Activated naive CD4-positive, alpha-beta T cell (primary cell): Measurements from ENCODE around the gene ABCC3.
A peak's percentile ranks its signal among the peaks of the same experiment; 100 is the strongest.

Experiments used
- DNase-seq, 4 experiments: peaks; one replicate each; lab custom pipeline; 2025; lab: John Stamatoyannopoulos, UW

The ABCC3 gene

GRCh38 chr17:50604513-50604912 lies 30.2 kb upstream of the ABCC3 start:
- no peak for DNase-seq

GRCh38 chr17:50605429-50605828 lies 29.3 kb upstream of the ABCC3 start:
- DNase-seq, result no peak

- DNase-seq, result no peak
Measured at GRCh38 chr17:50607522-50608175, 27.0 kb upstream of the ABCC3 start.

DNA sequence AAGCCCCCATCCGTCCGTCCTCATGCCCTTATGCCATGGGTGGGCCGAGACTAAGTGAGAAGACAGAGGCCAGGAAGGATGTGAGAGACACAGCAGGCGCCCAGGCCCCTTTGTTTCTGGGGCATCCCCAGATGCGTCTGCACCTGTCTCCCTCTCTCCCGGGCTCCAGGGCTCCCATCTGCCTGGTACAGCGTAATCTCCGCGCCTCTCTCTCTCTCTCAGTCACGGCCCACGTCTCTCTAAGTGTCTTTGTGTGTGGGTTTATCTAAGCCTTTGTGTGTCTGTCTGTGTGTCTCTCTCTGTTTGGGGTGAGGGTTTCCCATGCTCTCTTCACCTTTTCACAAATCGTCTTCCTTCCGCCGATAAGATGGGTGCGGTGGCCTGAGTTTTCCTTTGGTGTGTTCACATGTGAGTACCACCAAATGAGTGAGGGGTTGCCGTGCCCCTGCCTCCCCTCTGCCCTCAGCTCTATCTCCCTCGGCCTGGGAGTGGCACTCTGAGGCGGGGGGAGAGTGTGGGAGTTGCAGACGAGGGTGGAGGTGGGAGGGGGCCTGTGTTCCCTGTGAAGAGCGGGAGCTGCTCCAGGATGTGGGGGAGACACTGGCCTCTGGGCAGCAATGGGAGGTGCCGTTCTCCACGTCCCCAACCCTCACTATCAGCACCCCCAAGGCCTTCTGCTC lies 25.8 kb upstream of the ABCC3 start:
- DNase-seq, result no peak

DNA sequence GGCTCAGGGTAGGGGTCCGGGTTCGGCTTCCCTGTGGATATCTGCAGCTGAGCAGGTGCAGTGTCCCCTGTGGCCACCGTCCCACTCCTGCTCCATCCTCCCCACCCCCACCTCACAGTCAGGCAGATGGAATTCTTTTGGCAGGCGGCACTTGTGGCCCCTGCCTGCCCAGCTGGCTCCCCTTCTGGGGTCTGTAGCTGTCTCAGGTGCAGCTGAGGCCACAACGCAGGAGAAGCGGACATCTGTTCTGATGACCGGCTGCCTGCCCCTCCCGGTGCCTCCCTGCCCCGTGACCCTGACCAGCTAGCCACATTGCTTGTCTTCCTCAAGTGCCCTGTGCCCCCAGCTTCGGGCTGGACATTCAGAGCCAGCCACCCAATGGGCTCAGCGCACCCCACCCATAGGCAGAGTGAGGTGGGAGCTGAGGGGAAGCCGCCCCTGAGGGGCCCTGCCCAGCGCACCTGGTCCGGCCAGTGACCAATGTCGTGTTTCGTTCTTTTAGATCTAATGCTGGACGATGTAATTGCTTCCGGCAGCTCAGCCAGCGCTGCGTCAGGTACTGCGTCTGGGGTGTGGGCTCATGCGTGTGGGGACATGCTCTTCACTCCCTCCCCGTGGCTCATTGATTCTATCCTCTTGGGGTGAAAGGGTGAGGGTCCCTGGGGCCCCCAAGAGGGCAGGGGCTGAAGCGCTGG lies 25.2 kb upstream of the ABCC3 start:
- no peak for DNase-seq

GRCh38 chr17:50611634-50612033 lies 23.0 kb upstream of the ABCC3 start:
- no peak for DNase-seq

DNA sequence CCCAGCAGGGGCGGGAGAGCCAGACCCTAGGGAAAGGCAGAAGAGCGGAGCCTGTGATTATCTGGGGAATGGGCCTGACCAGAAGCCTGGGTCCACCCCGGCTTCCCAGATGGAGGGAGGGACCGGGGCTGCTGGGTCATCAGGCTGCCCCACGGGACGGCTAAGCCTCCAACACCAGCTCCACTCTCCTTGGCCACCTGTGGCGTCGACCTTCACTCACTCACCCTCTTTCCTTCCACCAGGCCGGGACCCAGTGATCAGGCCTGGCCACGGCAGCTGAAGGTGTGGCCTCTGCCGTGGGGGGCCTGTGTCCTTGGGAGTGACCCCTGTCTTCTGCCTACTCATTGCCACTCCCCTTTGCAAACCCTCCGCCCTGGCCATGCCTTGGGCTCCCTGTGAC lies 22.4 kb upstream of the ABCC3 start:
- DNase-seq, result no peak

DNA sequence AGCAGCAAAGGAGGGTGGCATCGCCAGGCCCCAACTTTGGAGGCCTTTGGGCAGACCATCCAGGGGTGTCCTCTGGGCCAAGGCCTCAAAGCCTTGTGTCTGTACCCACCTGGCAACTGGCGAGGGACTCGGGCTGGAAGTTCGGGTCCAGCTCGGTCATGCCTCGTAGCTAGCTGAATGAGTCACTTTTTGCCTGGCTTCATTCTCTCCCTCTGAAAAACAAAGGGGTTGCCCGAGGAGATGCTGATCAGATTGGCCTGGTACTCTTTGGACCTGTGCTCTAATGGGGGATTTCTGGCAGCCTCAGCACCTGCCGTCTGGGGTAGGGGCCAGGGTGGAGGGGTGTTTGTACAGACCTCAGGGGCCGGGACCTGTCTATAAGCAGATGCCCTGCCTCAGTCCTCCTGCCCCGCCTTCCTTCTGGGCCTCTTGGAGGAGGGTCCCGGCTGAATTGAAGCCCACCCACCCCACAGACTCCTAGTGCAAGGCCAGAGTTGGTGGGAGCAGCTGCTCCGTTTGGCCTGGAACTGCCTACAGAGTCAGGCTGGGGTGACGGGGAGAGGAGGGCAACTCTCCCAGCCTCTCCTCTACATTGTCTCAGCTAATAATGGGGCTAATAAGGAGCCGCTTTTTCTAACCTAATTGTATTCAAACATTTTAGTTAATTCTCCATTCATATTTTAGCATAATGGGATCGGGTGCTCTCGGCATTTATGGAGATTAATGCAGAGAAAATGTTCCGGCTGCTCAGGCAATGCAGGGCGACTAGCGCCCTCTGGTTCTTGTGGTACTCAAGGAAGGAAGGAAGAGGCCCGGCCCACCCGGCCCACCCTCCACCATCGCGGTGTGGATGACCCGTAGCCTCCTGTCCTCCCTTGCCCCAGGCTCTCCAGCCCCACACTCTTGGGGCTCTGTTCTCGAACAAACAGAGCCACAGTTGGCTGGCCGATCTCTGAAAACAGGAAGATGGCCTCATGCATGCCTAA lies 21.4 kb upstream of the ABCC3 start:
- no peak for DNase-seq

DNA sequence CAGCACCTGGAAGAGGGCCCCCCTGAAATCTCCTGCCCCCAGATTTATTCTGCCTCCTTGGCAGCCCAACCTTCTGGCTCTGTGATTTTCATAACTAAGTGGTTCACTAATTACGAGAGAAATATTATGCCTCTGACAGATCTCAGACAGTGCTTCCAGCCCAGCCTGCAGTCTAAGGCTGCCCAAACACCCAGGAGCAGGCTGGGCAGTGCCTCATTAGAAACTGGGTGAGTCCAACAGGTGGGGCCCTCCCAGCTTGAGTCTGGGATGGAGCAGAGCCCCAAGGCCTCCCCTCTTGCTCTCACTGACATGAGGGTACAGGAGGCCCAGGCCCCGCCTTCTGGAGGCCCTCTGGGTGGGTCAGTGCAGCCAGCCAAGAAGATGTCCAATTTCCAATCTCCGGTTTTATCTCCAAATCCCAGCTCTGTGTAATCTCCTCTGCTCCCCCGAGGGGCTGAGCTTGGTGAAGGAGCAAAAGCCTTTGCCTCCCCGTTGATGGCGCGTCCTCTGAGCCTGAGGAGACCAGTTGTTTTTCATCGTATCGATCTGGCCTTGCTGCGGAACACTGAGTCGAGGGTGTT lies 20.1 kb upstream of the ABCC3 start:
- DNase-seq, result no peak

DNA sequence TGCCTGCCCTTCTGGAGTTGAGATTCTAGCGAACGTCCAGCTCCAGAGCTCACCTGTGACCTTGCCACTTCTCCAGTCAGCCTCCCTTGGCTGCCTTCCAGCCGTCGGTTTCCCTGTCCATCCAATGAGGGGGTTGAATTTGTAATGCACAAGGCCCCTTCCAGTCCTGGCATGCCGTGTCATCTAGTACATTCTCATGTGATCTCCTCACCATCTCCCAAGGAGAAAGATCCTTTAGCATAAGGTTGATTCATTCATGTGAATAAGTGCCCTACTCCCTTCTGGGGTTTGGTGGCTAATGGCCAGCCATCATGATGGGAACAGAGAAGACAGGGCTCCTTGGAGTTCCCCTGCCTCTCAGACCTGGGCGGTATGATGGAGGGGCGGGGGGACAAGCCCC lies 18.9 kb upstream of the ABCC3 start:
- DNase-seq, result no peak

DNA sequence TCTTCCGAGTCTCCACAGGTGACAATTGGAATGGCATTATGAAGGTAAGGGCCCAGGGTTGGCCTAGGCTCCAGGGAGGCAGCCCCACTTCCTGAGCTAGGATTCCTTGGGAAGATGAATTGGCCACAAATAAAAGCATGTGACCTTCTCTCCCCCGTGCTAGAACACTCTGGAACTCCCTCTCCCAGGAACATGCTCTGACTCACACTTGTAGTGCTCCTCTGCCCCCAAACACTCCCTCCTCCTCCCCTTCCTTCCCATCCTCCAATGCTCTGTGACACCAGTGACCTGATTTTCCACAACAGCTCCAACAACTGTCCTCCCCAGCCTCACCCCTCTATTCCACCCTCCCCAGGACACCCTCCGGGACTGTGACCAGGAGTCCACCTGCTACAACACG lies 16.4 kb upstream of the ABCC3 start:
- DNase-seq, result no peak

DNA sequence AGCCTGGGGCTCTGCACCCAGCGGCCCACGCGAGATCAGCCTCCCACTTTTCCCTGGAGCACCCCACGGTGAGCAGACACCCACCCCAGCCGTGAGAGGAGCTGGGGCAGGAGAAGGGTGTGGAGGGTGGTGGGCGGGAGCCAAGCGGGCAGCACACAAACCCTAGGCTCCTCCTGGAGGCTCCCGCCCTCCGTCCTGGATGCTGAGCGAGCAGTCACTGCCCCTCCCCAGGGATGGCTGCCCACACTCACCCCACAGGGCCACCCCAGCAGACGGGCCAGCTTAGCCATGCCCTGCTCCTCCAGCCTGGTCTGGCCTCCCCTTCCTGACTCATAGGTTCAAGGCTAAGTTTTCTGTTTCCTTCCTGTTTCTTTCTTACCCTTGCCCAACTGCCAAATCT lies 15.7 kb upstream of the ABCC3 start:
- DNase-seq, result no peak

- no peak for DNase-seq
Measured at GRCh38 chr17:50619489-50619888, 15.2 kb upstream of the ABCC3 start.

- DNase-seq, result no peak
Measured at GRCh38 chr17:50620237-50620636, 14.4 kb upstream of the ABCC3 start.

- DNase-seq, result no peak
Measured at GRCh38 chr17:50620858-50621257, 13.8 kb upstream of the ABCC3 start.

- DNase-seq, result no peak
Measured at GRCh38 chr17:50621574-50622031, 13.1 kb upstream of the ABCC3 start.

DNA sequence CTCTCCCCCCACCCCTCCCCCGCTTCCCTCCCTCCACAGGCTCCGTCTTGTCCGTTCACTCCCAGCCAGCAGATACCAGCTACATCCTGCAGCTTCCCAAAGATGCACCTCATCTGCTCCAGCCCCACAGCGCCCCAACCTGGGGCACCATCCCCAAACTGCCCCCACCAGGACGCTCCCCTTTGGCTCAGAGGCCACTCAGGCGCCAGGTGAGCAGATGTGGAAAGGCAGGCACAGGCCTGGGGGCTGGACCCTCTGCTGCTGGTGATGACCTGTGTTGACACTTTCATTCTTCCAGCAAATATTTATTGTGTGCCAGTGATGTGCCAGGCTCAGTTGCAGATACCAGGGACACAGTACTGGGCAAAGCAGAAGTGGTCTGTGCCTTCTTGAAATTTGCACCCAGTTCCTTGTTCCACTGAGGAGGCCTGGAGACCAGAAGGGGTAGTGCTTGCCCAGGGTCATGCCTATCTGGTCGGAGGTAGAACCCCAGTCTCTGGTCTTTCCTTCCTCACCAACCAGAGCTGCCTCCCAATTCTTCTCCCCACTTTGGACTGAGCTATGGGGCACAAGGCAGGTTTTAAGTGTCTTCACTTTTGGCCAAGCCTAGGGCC lies 10.3 kb upstream of the ABCC3 start:
- no peak for DNase-seq

- DNase-seq, result no peak
Measured at GRCh38 chr17:50625032-50625871, 9.4 kb upstream of the ABCC3 start.

DNA sequence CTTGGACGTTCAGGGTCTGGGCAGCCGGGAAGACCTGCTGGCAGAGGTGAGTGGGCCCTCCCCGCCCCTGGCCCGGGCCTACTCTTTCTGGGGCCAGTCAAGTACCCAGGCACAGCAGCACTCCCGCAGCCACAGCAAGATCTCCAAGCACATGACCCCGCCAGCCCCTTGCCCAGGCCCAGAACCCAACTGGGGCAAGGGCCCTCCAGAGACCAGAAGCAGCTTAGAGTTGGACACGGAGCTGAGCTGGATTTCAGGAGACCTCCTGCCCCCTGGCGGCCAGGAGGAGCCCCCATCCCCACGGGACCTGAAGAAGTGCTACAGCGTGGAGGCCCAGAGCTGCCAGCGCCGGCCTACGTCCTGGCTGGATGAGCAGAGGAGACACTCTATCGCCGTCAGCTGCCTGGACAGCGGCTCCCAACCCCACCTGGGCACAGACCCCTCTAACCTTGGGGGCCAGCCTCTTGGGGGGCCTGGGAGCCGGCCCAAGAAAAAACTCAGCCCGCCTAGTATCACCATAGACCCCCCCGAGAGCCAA lies 8.6 kb upstream of the ABCC3 start:
- peak in 3 of 4 experiments; percentile 15 to 57 (median 26) for DNase-seq
